ENCODE data around the gene BPTF. TPM values are rescaled to one million over a fixed set of nuclear protein-coding genes. Genes with fewer than 3 reads are reported as not detected.
"Not testable (repeated sequence)": the region's sequence is repeated elsewhere in the genome, so short reads cannot be mapped to it uniquely, and the experiment has no call there.

Gene BPTF
- total RNA-seq, 1 donor from 2014 or later: 126 TPM

GRCh38 chr17:67974598-67975066, 149.3 kb downstream of the BPTF start:
- no peak for DNase-seq (ENCODE audit: low spot score)

- not testable (repeated sequence) for DNase-seq (ENCODE audit: low spot score)
These were observed 151.0 kb downstream of the BPTF start for GRCh38 chr17:67976306-67976705.

GRCh38 chr17:67980456-67980855, 155.2 kb downstream of the BPTF start:
- no peak for DNase-seq (ENCODE audit: low spot score)

- DNase-seq (ENCODE audit: low spot score): not testable (repeated sequence)
These were observed 155.6 kb downstream of the BPTF start for GRCh38 chr17:67980883-67981282.

- no peak for DNase-seq (ENCODE audit: low spot score)
These were observed 156.8 kb downstream of the BPTF start for GRCh38 chr17:67982034-67982640.

GRCh38 chr17:67982686-67983382, 157.5 kb downstream of the BPTF start:
- no peak for DNase-seq (ENCODE audit: low spot score)

GRCh38 chr17:67983383-67983688, 158.0 kb downstream of the BPTF start:
- DNase-seq (ENCODE audit: low spot score): no peak

GRCh38 chr17:67990909-67991308, 165.6 kb downstream of the BPTF start:
- no peak for DNase-seq (ENCODE audit: low spot score)

- DNase-seq (ENCODE audit: low spot score): no peak
These were observed 167.3 kb downstream of the BPTF start for GRCh38 chr17:67992548-67993152.

- peak; percentile 77 for DNase-seq (ENCODE audit: low spot score)
These were observed 168.1 kb downstream of the BPTF start for GRCh38 chr17:67993153-67993997.

- DNase-seq (ENCODE audit: low spot score): no peak
These were observed 168.7 kb downstream of the BPTF start for GRCh38 chr17:67993998-67994361.

GRCh38 chr17:67994817-67995569, 169.7 kb downstream of the BPTF start:
- no peak for DNase-seq (ENCODE audit: low spot score)

GRCh38 chr17:67995570-67996263, 170.4 kb downstream of the BPTF start:
- DNase-seq (ENCODE audit: low spot score): no peak

- DNase-seq (ENCODE audit: low spot score): not testable (repeated sequence)
These were observed 171.2 kb downstream of the BPTF start, which contains the start of gene C17orf58 for GRCh38 chr17:67996301-67997171. C17orf58 (minus strand) TSS chr17:67996469; CDS start chr17:67996198, 271 bp downstream.

- DNase-seq (ENCODE audit: low spot score): no peak
These were observed 173.2 kb downstream of the BPTF start for GRCh38 chr17:67998466-67998865.

GRCh38 chr17:67999291-67999911, 174.1 kb downstream of the BPTF start:
- DNase-seq (ENCODE audit: low spot score): no peak

- DNase-seq (ENCODE audit: low spot score): no peak
These were observed 178.9 kb downstream of the BPTF start for GRCh38 chr17:68004201-68004600.

- DNase-seq (ENCODE audit: low spot score): no peak
These were observed 181.5 kb downstream of the BPTF start for GRCh38 chr17:68006797-68007196.

GRCh38 chr17:68011199-68011665, 185.9 kb downstream of the BPTF start:
- no peak for DNase-seq (ENCODE audit: low spot score)
